Upper lobe of left lung (tissue), 4 donors: ENCODE data around the gene MYL12A.

ENCODE experiments used
- EP300 ChIP-seq, 4 donors: sonication (generic); formaldehyde crosslinking; IDR thresholded peaks; one replicate each; pipeline ENCODE4 v1.5.1; 2017; ENCODE audit warnings: antibody characterized with exemption in 4 of 4, control low read depth in 2 of 4
- POLR2A ChIP-seq, 4 donors: fragments of 450-650 bp; IDR thresholded peaks; one replicate each; pipeline ENCODE4 v1.5.1; 2016 to 2017; ENCODE audit warnings: antibody characterized with exemption in 4 of 4, mild to moderate bottlenecking in 2 of 4
- POLR2AphosphoS5 ChIP-seq, 2 donors: sonication (generic); formaldehyde crosslinking; IDR thresholded peaks; one replicate each; pipeline ENCODE4 v1.5.1; 2017; ENCODE audit warnings: antibody characterized with exemption in 2 of 2
- TF ChIP-seq, protein P1 (sequence below), 6 experiments: fragments of 450-650 bp in 4 of 6; fragments of 200-600 bp in 2 of 6; sonication (generic) in 2 of 6; IDR thresholded peaks; one replicate each; pipeline ENCODE4 v1.5.1; 2016 to 2019; ENCODE audit warnings: antibody characterized with exemption in 6 of 6

DNA sequence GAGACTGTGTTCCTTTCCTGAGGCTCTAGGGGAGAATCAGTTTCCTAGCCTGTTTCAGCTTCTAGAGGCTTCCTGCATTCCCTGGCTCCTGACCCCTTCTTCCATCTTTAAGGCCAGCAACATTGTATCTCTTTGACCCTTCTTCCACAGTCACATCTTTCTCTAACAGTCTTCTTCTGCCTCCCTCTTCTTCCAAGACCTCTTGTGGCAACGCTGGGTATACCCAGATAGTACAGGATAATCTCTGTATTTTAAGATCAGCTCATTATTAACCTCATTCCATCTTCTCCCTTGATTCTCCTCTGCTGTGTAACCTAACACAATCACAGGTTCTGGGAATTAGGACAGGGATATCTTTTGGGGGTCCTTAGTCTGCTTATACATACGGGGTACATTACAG, 8.9 kb upstream of the MYL12A start:
- TF ChIP-seq, protein P1, sequence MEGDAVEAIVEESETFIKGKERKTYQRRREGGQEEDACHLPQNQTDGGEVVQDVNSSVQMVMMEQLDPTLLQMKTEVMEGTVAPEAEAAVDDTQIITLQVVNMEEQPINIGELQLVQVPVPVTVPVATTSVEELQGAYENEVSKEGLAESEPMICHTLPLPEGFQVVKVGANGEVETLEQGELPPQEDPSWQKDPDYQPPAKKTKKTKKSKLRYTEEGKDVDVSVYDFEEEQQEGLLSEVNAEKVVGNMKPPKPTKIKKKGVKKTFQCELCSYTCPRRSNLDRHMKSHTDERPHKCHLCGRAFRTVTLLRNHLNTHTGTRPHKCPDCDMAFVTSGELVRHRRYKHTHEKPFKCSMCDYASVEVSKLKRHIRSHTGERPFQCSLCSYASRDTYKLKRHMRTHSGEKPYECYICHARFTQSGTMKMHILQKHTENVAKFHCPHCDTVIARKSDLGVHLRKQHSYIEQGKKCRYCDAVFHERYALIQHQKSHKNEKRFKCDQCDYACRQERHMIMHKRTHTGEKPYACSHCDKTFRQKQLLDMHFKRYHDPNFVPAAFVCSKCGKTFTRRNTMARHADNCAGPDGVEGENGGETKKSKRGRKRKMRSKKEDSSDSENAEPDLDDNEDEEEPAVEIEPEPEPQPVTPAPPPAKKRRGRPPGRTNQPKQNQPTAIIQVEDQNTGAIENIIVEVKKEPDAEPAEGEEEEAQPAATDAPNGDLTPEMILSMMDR (IDR thresholded peaks at IDR 0.05) = no peak
- no peak for TF ChIP-seq POLR2A (IDR thresholded peaks at IDR 0.05)
- TF ChIP-seq POLR2AphosphoS5 (IDR thresholded peaks at IDR 0.05) = no peak
- TF ChIP-seq EP300 (IDR thresholded peaks at IDR 0.05) = no peak
